RWPE2 (cell line): ENCODE measurements around the gene DOCK10.

Experiments
- ATAC-seq: fragments of 200-7000 bp; cut with Tn5 transposase; 3 replicates; pipeline ENCODE4 v1.9.1; 2021; ENCODE audit warnings: low read depth
- DNase-seq: peaks from one replicate; pipeline ENCODE4 v3.0.0-alpha.2; 2020; ENCODE audit warnings: low spot score
- H3K27ac ChIP-seq: fragments of 450-650 bp; 2 replicates; pipeline ENCODE4 v1.5.1; 2017; ENCODE audit warnings: mild to moderate bottlenecking; ENCODE audit not compliant: poor library complexity, severe bottlenecking
- H3K27me3 ChIP-seq: fragments of 250-450 bp; sonication (Bioruptor Pico); 2 replicates; pipeline ENCODE4 v1.5.1; 2021; ENCODE audit warnings: mild to moderate bottlenecking, moderate library complexity; ENCODE audit not compliant: insufficient read depth, poor library complexity, severe bottlenecking
- H3K36me3 ChIP-seq: fragments of 250-450 bp; sonication (Bioruptor Pico); 2 replicates; pipeline ENCODE4 v1.5.1; 2020; ENCODE audit warnings: low read depth, mild to moderate bottlenecking, moderate library complexity
- H3K4me1 ChIP-seq: fragments of 250-450 bp; sonication (Bioruptor Pico); 2 replicates; pipeline ENCODE4 v1.5.1; 2021; ENCODE audit warnings: mild to moderate bottlenecking, moderate library complexity; ENCODE audit not compliant: insufficient read depth, poor library complexity, severe bottlenecking
- H3K4me3 ChIP-seq: fragments of 250-450 bp; sonication (Bioruptor Pico); 2 replicates; pipeline ENCODE4 v1.5.1; 2021; ENCODE audit warnings: mild to moderate bottlenecking, moderate library complexity; ENCODE audit not compliant: severe bottlenecking
- H3K9me3 ChIP-seq: fragments of 250-450 bp; sonication (Bioruptor Pico); 2 replicates; pipeline ENCODE4 v1.5.1; 2021; ENCODE audit warnings: mild to moderate bottlenecking, moderate library complexity; ENCODE audit not compliant: severe bottlenecking
- CTCF ChIP-seq: fragments of 450-650 bp; IDR thresholded peaks from one replicate; pipeline ENCODE4 v1.5.1; 2017; ENCODE audit warnings: mild to moderate bottlenecking, moderate library complexity; ENCODE audit not compliant: poor library complexity, severe bottlenecking

The DOCK10 gene

GRCh38 chr2:224941960-224942359 lies 100.3 kb downstream of the DOCK10 start:
- Histone ChIP-seq H3K9me3 (no peaks in the 10 kb centered on the region), H3K4me1 (no peaks in the 10 kb centered on the region), H3K36me3 (no peaks in the 10 kb centered on the region), H3K27ac (no peak overlapping the region), H3K27me3 (no peaks in the 10 kb centered on the region), H3K4me3 (no peak overlapping the region)
- DNase-seq (no peak), ATAC-seq (no peak)
- TF ChIP-seq CTCF: no peak

GRCh38 chr2:224940618-224941017 lies 101.7 kb downstream of the DOCK10 start:
- DNase-seq (no peak), ATAC-seq (no peak)
- Histone ChIP-seq H3K4me1 (no peaks in the 10 kb centered on the region), H3K27me3 (no peaks in the 10 kb centered on the region), H3K27ac (no peak overlapping the region), H3K9me3 (no peaks in the 10 kb centered on the region), H3K4me3 (no peak overlapping the region), H3K36me3 (no peaks in the 10 kb centered on the region)
- TF ChIP-seq CTCF: no peak

GRCh38 chr2:224938651-224939182 lies 103.6 kb downstream of the DOCK10 start:
- H3K27me3 ChIP-seq: no peaks in the 10 kb centered on the region
- H3K36me3 ChIP-seq: no peaks in the 10 kb centered on the region
- no peak overlapping the region for H3K4me3 ChIP-seq
- H3K27ac ChIP-seq: no peak overlapping the region
- H3K4me1 ChIP-seq: no peaks in the 10 kb centered on the region
- DNase-seq (no peak), ATAC-seq (no peak)
- TF ChIP-seq CTCF: no peak
- H3K9me3 ChIP-seq: no peaks in the 10 kb centered on the region

GRCh38 chr2:224937887-224938286 lies 104.4 kb downstream of the DOCK10 start:
- no peaks in the 10 kb centered on the region for H3K9me3 ChIP-seq

More at GRCh38 chr2:224937887-224938286, 104.4 kb downstream of the DOCK10 start:
- DNase-seq (no peak), ATAC-seq (no peak)
- Histone ChIP-seq H3K4me3 (no peak overlapping the region), H3K4me1 (no peaks in the 10 kb centered on the region), H3K36me3 (no peaks in the 10 kb centered on the region), H3K27ac (no peak overlapping the region), H3K27me3 (no peaks in the 10 kb centered on the region)
- no peak for TF ChIP-seq CTCF
